NCI-H345 (cell line): ENCODE results near the gene ARHGEF28.

ENCODE experiments used
- DNase-seq: peaks from one replicate; lab custom pipeline; 2025; lab: John Stamatoyannopoulos, UW

ARHGEF28 gene

GRCh38 chr5:73623060-73623459 lies 2.9 kb upstream of the ARHGEF28 start:
- no peak for DNase-seq

DNA sequence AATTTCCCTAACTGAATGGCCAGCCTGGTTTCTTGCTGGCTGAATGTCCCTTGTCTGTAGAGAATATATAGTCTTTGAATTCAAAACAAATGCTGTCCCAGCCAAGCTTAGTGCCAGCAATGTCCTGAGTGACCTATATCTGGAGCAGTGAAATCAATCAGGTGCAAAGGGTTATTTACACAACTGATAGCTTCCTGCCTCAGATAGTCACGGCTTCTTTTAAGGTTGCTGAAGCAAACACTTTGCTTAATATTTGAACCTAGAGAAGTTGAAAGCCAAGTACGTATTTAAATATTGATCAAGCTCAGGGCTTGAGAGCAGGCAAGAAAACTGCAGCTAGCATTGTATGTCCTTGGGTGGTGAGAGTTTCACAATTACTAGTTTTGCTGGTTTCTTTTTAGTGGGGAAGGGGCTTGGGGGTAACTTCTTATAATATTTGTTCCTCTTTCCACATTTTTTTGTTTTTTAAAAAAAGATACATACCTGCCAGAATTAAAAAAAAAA lies 2.0 kb upstream of the ARHGEF28 start:
- DNase-seq: no peak

- DNase-seq: no peak
Measured at GRCh38 chr5:73624888-73625287, 1.1 kb upstream of the ARHGEF28 start.

- no peak for DNase-seq
Measured at GRCh38 chr5:73625372-73625943, 538 bp upstream of the ARHGEF28 start.

DNA sequence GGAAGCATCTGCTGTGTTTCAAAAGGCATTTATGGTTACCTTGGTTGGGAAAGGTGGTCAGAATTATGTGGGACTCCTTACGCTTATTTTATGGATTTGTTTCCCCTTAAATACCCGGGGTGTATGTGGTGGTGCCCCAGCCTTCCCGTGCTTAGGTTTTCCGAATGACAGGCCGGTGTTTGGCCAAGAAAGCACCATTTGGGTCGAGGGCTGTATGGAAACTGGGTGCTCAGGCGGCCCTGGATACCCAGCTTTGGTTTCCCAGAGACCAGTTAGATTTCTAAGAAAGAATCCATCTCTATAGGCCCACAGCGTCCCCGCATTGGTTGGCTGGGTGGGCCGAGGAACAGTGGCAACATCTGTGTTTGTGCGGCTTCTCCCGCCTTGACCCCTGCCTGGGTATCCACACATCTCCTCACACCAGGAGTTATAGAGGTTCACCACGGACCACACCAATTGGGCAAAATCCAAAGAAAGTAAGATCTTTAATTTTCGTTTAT lies 868 bp downstream of the ARHGEF28 start:
- DNase-seq: no peak

DNA sequence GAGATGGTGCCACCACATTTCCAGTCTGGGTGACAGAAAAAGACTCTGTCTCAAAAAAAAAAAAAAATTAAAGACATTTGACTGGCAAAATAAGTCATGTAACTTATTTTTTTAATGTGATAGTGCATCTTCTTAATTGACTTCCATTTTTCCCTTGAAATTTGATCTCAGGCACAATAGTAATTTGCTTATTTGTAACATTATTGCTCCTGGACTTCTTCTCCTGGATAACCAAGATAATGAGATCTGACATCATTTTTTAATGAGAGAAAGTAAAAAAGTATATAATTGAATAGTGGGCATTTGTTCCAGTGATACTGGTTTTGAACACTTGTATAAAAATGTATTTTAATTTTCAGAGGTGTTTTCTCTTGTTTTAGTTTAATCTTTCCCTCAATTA lies 3.5 kb downstream of the ARHGEF28 start:
- no peak for DNase-seq

DNA sequence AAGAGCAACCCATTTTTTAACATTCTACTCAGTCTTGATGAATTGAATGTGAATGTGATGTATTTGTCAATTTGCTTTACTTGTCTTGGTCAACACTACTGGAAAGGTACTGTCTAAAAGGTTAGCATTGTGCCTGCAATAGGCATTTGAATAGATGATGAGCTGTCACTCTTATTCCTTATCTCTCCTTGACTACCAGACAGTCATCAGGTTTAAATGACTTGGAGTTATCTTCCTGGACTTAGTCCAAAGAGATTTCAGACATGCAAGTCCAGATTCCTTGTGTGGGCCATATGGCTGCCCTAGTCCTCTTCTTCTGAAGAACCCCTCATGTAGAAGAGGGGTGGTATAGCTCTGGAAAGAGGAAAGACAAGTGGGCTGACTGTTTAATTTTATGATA lies 4.8 kb downstream of the ARHGEF28 start:
- no peak for DNase-seq

DNA sequence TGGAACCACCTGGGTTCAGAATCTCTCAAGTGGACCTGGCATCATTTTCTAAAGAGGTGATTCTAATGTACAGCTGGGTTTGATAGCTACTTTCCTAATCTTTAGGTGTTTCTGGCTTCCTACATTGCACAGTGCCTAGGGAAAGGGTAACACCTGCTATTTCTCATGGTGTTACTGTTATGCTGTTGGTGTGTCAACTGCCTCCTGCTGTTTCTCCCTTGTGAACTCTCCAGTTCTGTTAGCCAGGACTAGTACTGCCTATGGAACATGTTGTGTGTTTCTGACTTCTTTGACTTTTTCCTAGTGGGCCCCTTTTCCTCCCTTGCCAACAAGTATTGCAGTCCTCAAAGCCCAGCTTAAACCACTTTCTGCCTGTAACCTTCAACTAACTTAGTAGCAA lies 5.5 kb downstream of the ARHGEF28 start:
- no peak for DNase-seq

DNA sequence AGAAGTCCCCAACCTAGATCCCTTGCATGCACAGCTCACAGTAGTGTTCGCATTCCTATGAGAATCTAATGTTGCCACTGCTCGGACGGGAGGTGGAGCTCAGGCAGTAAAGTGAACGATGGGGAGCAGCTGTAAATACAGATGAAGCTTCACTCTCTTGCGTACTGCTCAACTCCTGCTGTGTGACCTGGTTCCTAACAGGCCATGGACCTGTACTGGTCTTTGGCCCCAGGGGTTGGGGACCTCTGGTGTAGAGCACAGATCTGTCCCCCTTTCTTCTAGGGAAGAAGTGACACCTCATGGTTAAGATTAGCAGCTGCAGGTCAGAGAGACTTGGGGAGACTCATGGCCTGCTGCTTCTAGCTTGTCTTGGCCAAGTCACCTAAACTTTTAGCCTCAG lies 7.1 kb downstream of the ARHGEF28 start:
- no peak for DNase-seq

- no peak for DNase-seq
Measured at GRCh38 chr5:73636408-73636807, 10.4 kb downstream of the ARHGEF28 start.

DNA sequence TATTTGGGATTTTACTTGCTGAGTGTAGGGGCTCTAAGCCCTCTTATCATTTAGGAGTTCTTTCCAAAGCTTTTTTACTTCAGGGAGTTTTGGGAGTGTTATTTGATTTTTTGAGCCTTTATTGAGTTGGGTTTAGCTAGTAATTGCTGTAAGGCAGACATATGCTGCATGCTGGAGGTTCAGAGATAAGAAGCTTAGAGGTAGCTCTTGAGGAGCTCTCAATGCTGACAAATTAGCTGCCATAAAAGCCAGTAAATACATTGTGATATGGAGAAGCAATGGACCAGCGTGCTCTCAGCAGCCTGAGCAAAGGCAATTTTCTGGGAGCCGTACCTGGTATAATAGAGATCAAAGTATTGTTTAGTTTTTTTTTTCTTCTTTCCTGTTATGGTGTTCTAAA lies 11.6 kb downstream of the ARHGEF28 start:
- DNase-seq: no peak

- DNase-seq: no peak
Measured at GRCh38 chr5:73638344-73639095, 12.5 kb downstream of the ARHGEF28 start.

GRCh38 chr5:73640861-73641320 lies 14.9 kb downstream of the ARHGEF28 start:
- no peak for DNase-seq

DNA sequence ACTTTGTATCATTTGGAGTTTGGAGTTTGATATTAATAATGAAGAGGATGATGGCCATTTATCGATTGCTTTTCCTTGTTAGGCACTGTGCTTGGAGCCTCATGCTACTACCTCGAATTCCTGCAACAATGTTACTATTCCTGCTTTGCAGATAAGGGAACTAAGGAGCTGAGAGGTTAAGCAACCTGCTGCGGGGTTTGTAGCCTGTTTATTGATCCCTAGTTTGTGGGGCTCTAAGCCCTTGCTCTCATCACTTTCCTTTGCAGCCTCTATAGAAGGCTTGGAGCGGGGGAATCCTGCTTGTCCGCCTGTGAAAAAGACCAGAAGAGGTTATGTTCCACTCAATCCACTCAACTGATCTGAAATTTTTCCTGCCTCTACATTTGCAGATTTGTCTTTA lies 15.8 kb downstream of the ARHGEF28 start:
- no peak for DNase-seq

DNA sequence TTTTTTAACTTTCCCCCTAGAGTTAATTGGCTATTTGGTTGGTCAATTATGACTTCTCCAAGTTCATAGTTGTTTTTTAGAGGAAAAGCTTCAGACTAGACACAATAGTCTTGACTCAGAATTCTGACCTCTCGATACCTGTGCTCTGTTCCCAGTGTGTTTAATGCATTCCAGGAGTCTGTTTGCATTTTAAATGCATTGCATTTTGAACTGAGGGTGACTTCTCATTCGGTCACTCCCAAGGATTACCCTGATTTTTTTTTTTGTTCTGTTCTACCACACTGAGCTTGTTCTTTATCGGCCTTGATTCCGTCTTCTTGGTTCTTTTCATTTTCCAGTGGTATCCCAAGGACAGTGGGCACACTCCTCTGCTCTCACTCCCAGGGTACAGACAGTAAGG lies 16.3 kb downstream of the ARHGEF28 start:
- no peak for DNase-seq

DNA sequence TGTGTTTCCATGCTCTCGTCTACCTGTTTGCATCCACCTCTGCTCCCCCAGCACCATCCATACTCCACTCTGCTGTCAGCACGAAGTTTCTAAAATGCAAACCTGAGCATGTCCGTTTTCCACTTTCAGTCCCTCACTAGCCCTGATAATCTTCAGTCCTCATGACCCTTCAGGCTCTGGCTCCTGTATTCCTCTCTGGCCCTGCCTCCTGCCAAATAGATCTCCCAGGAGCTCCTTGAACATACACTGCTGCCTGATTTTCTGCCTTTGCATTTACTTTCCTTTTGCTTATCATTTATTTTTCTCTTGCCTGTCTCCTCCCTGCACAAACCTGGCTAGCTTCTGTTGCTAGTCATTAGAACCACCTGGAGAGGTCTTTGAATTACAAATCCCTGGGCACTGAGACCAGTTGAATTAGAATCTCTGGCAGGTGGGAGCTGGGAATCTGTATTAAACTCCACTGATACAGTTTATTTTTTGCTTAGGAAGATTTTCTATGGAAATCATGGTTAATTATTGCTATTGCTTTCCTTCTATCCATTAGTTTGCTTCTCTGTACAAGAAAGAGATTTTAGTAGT lies 18.5 kb downstream of the ARHGEF28 start:
- DNase-seq: no peak

- DNase-seq: no peak
Measured at GRCh38 chr5:73647721-73648120, 21.7 kb downstream of the ARHGEF28 start.

- DNase-seq: no peak
Measured at GRCh38 chr5:73648515-73648914, 22.5 kb downstream of the ARHGEF28 start.

DNA sequence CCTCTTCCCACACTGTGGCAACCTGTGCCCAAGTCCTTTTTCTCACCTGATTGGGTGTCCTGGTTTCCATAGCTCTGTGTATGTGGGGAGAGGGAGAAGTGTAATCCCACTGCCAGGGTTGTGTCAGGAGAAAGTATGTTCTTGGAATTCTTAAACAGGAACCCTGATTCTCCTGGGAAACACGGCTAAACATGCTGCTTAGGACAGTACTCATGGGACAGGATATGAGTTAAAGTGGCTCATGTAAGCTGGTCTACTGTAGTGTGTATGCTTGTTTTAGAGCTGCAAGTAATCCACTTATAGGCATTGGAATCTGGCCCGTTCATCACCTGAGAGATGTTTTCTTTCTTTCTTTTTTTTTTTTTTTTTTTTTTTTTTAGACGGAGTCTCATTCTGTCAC lies 23.9 kb downstream of the ARHGEF28 start:
- DNase-seq: no peak

- DNase-seq: no peak
Measured at GRCh38 chr5:73652391-73652790, 26.4 kb downstream of the ARHGEF28 start.

DNA sequence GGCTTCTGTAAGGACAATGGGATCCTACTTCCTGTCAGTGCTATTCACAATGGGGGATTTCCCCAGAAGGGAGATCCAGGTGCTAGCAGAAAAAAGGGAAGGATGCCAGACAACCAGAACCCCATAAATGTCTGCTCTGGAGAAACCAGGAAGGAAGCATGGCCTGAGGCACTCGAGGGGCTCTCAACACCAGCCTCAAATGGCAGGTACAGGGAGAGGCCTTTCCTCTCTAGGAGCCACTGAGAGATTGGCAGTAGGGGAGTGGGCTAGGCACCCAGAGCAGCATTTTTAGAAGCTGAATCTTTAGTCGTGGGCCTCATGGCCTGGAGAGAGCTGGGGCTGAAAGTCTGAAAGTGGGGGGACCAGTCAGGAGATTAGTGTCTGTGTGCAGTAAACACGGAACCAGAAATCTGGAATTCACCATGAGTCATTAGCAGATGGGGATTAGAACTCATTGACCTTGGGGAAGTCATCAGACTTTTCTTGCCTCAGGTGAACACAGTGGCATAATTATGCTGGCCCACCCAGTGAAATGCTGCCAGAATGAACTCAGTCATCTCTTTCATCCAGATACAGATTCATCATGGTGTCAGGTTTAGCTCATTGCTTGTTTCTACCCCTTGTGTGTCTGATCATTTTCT lies 28.3 kb downstream of the ARHGEF28 start:
- DNase-seq: no peak

DNA sequence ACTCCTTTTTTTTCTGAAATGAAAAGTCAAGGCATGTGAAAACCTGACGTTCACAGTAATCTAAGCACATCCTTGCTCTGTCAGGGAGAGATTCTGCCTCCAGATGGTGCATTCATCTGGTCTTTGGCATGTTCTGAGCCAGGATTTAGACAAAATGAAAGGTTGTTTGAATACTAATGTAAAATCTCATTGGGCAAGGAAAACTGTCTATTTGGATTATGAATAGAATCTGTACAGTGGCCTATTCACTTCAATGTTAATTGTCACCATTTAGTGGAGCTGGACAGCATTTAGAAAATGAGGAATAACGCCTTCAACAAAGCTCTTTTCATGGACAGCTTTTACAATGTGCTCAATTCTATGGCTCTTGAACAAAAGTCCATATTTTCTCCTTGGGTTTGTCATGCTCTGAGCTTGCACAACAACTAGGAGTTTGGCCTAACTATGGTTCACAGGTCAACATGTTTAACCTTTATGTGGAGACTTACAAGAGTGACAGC lies 28.9 kb downstream of the ARHGEF28 start:
- no peak for DNase-seq
